ENCODE measurements around the gene BBS5.

GRCh38 chr2:169439900-169440299, 39.4 kb upstream of the BBS5 start:
- no peak for TF ChIP-seq CTCF (IDR thresholded peaks at IDR 0.05)
- no peak for TF ChIP-seq POLR2A (IDR thresholded peaks at IDR 0.05)
- no peak for TF ChIP-seq EP300 (IDR thresholded peaks at IDR 0.05; ENCODE audit: low read depth)
- no peak for TF ChIP-seq POLR2AphosphoS5 (IDR thresholded peaks at IDR 0.05)

All from transverse colon (tissue), 4 donors.